ENCODE measurements around the gene TREH.
"Not testable (repeated sequence)": the region's sequence is repeated elsewhere in the genome, so short reads cannot be mapped to it uniquely, and the experiment has no call there.

The TREH gene

DNA sequence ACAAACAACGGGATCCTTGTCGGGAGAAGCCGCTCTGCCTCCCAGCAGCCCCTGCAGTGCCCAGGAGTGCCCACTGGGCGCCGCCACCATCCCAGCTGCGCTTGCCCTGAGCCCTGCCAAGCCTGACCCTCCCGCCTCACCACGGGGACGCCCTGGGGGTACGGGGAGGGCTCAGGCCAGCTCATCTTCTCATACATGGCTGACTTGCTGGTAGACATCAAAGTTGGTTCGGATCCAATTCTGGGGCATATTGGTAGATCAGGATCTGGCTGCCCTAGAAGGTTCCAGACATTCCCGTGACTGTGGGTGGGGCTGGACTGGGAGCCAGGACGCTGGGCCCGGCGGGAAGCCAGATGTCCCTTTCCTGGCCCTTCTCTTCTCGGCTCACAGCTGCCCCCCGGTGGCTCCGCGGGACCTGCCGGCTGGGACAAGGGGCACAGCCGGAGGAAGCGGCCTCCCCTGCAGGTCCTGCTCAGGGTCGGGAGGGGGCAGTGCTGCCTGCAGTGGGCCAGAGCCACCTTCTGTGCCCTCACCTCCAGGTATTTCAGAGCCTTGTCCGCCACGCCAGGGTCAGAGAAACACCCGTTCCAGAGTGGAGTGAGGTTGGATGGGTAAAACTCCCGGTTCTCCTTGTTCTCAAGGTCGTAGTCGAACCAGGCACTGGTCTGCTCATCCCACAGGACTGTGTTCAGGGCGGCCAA lies 10.6 kb upstream of the TREH start:
- peak; percentile 85 for TF ChIP-seq CTCF (IDR thresholded peaks at IDR 0.05; ENCODE audit: low read depth, low read length)
- no peaks in the 10 kb centered on the region for H3K36me3 ChIP-seq
- H3K4me1 ChIP-seq: no peaks in the 10 kb centered on the region
- peak; percentile 99 for DNase-seq
- peak overlapping the region; percentile 61 for H3K4me3 ChIP-seq (ENCODE audit: low read depth, low read length)
- H3K9me3 ChIP-seq: no peaks in the 10 kb centered on the region
- no peaks in the 10 kb centered on the region for H3K27me3 ChIP-seq

- DNase-seq: no peak
- TF ChIP-seq CTCF (IDR thresholded peaks at IDR 0.05; ENCODE audit: low read depth, low read length): no peak
- Histone ChIP-seq H3K4me1 (no peaks in the 10 kb centered on the region), H3K9me3 (no peaks in the 10 kb centered on the region), H3K36me3 (no peaks in the 10 kb centered on the region), H3K4me3 (ENCODE audit: low read depth, low read length) (peak overlapping the region; percentile 61; the same call in 1 of the 2 replicates), H3K27me3 (no peaks in the 10 kb centered on the region)
Measured at GRCh38 chr11:118689503-118689851, 10.0 kb upstream of the TREH start.

- no peak for TF ChIP-seq CTCF (IDR thresholded peaks at IDR 0.05; ENCODE audit: low read depth, low read length)
- DNase-seq: no peak
- H3K4me1 ChIP-seq: no peaks in the 10 kb centered on the region
- no peak overlapping the region for H3K4me3 ChIP-seq (ENCODE audit: low read depth, low read length)
- H3K9me3 ChIP-seq: no peaks in the 10 kb centered on the region
- no peaks in the 10 kb centered on the region for H3K36me3 ChIP-seq
- H3K27me3 ChIP-seq: no peaks in the 10 kb centered on the region
Measured at GRCh38 chr11:118688851-118689502, 9.5 kb upstream of the TREH start.

DNA sequence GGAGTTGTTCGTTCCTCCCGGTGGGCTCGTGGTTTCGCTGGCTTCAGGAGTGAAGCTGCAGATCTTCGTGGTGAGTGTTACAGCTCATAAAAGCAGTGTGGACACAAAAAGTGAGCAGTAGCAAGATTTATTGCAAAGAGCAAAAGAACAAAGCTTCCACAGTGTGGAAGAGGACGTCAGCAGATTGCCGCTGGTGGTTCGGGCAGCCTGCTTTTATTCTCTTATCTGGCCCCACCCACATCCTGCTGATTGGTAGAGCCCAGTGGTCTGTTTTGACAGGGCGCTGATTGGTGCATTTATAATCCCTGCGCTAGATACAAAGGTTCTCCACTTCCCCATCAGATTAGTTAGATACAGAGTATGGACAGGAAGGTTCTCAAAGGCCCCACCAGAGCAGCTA lies 8.9 kb upstream of the TREH start:
- not testable (repeated sequence) for H3K27me3 ChIP-seq; DNase-seq; H3K4me3 ChIP-seq (ENCODE audit: low read depth, low read length)

GRCh38 chr11:118687906-118688305 lies 8.5 kb upstream of the TREH start:
- Histone ChIP-seq H3K4me1 (no peaks in the 10 kb centered on the region), H3K4me3 (ENCODE audit: low read depth, low read length) (no peak overlapping the region), H3K36me3 (no peaks in the 10 kb centered on the region), H3K27me3 (no peaks in the 10 kb centered on the region), H3K9me3 (no peaks in the 10 kb centered on the region)
- TF ChIP-seq CTCF (IDR thresholded peaks at IDR 0.05; ENCODE audit: low read depth, low read length): no peak
- no peak for DNase-seq

More for the DNA sequence above, 8.9 kb upstream of the TREH start:
- not testable (repeated sequence) for H3K36me3 ChIP-seq, H3K9me3 ChIP-seq, H3K4me1 ChIP-seq

DNA sequence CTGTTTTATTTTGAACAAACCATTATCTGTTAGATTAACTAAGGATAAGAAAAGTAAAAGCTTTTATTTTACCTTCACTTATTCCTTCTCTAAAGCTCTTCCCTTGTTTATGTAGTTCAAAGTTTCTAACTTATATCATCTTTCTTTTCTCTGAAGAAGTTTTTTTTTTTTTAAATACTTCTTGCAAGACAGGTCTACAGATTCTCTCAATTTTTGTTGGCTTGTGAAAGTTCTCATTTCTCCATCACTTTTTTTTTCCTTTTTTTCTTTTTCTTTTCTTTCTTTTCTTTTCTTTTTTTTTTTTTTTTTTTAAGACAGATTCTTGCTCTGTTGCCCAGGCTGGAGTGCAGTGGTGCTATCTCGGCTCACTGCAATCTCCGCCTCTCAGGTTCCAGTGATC lies 4.7 kb upstream of the TREH start:
- no peak for TF ChIP-seq CTCF (IDR thresholded peaks at IDR 0.05; ENCODE audit: low read depth, low read length)
- Histone ChIP-seq H3K4me3 (ENCODE audit: low read depth, low read length) (no peak overlapping the region), H3K4me1 (no peaks in the 10 kb centered on the region), H3K27me3 (no peaks in the 10 kb centered on the region), H3K36me3 (no peaks in the 10 kb centered on the region), H3K9me3 (no peaks in the 10 kb centered on the region)
- DNase-seq: no peak

GRCh38 chr11:118682939-118683338 lies 3.5 kb upstream of the TREH start:
- not testable (repeated sequence) for DNase-seq, H3K36me3 ChIP-seq

More at GRCh38 chr11:118682939-118683338, 3.5 kb upstream of the TREH start:
- H3K27me3 ChIP-seq; H3K9me3 ChIP-seq; H3K4me1 ChIP-seq; H3K4me3 ChIP-seq (ENCODE audit: low read depth, low read length): not testable (repeated sequence)
